Lower leg skin (tissue), 3 donors: Measurements from ENCODE around the gene PTGDR.

Source experiments
- POLR2A ChIP-seq, 2 donors: fragments of 450-650 bp; IDR thresholded peaks; one replicate each; pipeline ENCODE4 v1.6.1; 2016 to 2017; ENCODE audit warnings: antibody characterized with exemption in 2 of 2, mild to moderate bottlenecking in 1 of 2, moderate library complexity in 1 of 2
- TF ChIP-seq, protein P1 (sequence below), 3 donors: fragments of 450-650 bp; IDR thresholded peaks; one replicate each; pipeline ENCODE4 v1.5.1; 2016; ENCODE audit warnings: antibody characterized with exemption in 3 of 3, mild to moderate bottlenecking in 3 of 3, moderate library complexity in 2 of 3

DNA sequence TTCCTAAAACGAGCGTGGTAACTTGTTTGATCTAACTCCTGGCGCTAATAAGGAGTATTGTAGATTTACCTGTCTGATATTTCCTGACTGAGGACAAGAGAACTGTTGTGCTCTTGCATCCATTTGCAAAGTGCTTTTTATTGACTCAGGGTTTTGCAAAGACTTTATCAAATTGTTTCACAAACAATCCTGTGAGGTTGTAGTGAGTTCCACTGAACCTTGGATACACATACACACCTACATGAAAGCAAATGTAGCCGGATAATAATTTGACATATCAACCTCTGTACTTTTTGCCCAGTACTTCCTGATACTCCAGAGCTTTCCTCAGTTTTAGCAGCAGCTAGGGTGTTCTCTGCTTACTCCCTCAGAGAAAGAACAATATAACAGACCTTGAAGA lies 39.9 kb downstream of the PTGDR start:
- TF ChIP-seq, protein P1, sequence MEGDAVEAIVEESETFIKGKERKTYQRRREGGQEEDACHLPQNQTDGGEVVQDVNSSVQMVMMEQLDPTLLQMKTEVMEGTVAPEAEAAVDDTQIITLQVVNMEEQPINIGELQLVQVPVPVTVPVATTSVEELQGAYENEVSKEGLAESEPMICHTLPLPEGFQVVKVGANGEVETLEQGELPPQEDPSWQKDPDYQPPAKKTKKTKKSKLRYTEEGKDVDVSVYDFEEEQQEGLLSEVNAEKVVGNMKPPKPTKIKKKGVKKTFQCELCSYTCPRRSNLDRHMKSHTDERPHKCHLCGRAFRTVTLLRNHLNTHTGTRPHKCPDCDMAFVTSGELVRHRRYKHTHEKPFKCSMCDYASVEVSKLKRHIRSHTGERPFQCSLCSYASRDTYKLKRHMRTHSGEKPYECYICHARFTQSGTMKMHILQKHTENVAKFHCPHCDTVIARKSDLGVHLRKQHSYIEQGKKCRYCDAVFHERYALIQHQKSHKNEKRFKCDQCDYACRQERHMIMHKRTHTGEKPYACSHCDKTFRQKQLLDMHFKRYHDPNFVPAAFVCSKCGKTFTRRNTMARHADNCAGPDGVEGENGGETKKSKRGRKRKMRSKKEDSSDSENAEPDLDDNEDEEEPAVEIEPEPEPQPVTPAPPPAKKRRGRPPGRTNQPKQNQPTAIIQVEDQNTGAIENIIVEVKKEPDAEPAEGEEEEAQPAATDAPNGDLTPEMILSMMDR (IDR thresholded peaks at IDR 0.05): no peak
- TF ChIP-seq POLR2A (IDR thresholded peaks at IDR 0.05): no peak
